Gastrocnemius medialis (tissue), 4 donors: ENCODE measurements around the gene DDX42. TPM values are rescaled to one million over a fixed set of nuclear protein-coding genes. Genes with fewer than 3 reads are reported as not detected.

Experiments
- ATAC-seq, 2 donors: fragments of 150-250 bp; one replicate each; pipeline ENCODE4 v1.9.1; 2016
- DNase-seq, 2 donors: peaks; one replicate each; pipeline ENCODE4 v3.0.0-alpha.2; 2019
- H3K27ac ChIP-seq, 4 donors: fragments of 200-600 bp; sonication (generic); 1 replicate in 1 of 4; 2 replicates in 3 of 4; pipeline ENCODE4 v1.5.1; 2016 to 2018; ENCODE audit warnings: mild to moderate bottlenecking in 2 of 4, moderate library complexity in 1 of 4
- H3K27me3 ChIP-seq, 3 donors: fragments of 200-600 bp; sonication (generic) in 2 of 3; 1 replicate in 1 of 3; 2 replicates in 2 of 3; pipeline versions ENCODE4 v1.5.1 to v1.6.0; 2016 to 2019; ENCODE audit warnings: mild to moderate bottlenecking in 1 of 3, moderate library complexity in 1 of 3
- H3K36me3 ChIP-seq, 2 donors: fragments of 200-600 bp; sonication (generic) in 1 of 2; one replicate each; pipeline ENCODE4 v1.5.1; 2017 to 2018
- H3K4me1 ChIP-seq, 2 donors: fragments of 200-600 bp; sonication (generic) in 1 of 2; one replicate each; pipeline ENCODE4 v1.5.1; 2016 to 2017; ENCODE audit warnings: mild to moderate bottlenecking in 2 of 2
- H3K4me3 ChIP-seq, 4 donors: fragments of 200-600 bp; sonication (generic) in 3 of 4; 1 replicate in 1 of 4; 2 replicates in 3 of 4; pipeline ENCODE4 v1.5.1; 2016 to 2019; ENCODE audit warnings: mild to moderate bottlenecking in 2 of 4
- H3K9me3 ChIP-seq, 3 donors: fragments of 200-600 bp; sonication (generic) in 2 of 3; 1 replicate in 1 of 3; 2 replicates in 2 of 3; pipeline ENCODE4 v1.5.1; 2016 to 2019
- POLR2A ChIP-seq, 2 donors: fragments of 450-650 bp; IDR thresholded peaks; one replicate each; pipeline ENCODE4 v1.6.1; 2017; ENCODE audit warnings: antibody characterized with exemption in 2 of 2, mild to moderate bottlenecking in 2 of 2, moderate library complexity in 2 of 2
- in situ Hi-C, 4 donors: fragments of 200-750 bp; cut with MboI; loops; one replicate each; pipeline versions ENCODE4 v1.15.0 to v1.8.0; 2017; ENCODE audit warnings: low sequenced_read_pairs in 4 of 4
- intact Hi-C: fragments of 100-400 bp; cut with DNase I; formaldehyde crosslinking; loops from one replicate; pipeline ENCODE4 v1.15.1; 2023; ENCODE audit warnings: low total_unique reads
- total RNA-seq, 4 donors: library from RNA; depleted of rRNA; stranded (reverse); fragments of >200 nt; gene quantifications; one replicate each; pipeline versions ENCODE4 v1.1.0 to v1.2.3, GENCODE V29; 2016
- TF ChIP-seq, protein P1 (sequence below), 5 experiments: fragments of 450-650 bp in 3 of 5; fragments of 200-600 bp in 2 of 5; sonication (generic) in 2 of 5; IDR thresholded peaks in 4 of 5; conservative IDR thresholded peaks in 1 of 5; 1 replicate in 4 of 5; 2 replicates in 1 of 5; pipeline ENCODE4 v1.5.1; 2016 to 2019; ENCODE audit warnings: antibody characterized with exemption in 5 of 5, mild to moderate bottlenecking in 3 of 5, moderate library complexity in 3 of 5

The DDX42 gene
- total RNA-seq, 4 donors from 2014 or later, result 35.9 to 71.6 (median 56.8) TPM

DNA sequence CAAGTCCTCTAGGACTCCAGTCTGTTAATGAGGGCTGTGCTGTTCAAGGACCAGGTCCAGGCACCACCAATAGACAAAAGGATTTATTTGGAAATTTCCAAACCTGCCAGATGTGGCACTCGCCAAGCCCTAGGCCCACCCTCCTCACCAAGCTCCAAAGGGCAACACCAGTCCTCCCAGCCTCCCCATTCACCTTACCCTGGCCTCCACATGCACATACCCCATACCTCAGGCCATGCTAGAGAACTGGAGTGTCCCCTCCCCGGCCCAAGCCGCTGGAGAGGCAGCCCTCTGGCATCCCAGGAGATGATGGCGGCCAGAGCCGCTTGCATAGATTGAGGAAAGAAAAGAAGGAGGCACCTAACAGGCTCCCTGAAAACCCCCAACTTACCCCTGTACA, 58.0 kb downstream of the DDX42 start:
- Histone ChIP-seq H3K4me3 (no peak overlapping the region), H3K27me3 (no peaks in the 10 kb centered on the region), H3K27ac (no peak overlapping the region), H3K36me3 (peaks cover 0 to 78% of the 10 kb centered on the region in 2 donors), H3K4me1 (peaks cover 36 to 45% of the 10 kb centered on the region in 2 donors), H3K9me3 (no peaks in the 10 kb centered on the region)
- no peak for TF ChIP-seq POLR2A (IDR thresholded peaks at IDR 0.05)
- TF ChIP-seq, protein P1, sequence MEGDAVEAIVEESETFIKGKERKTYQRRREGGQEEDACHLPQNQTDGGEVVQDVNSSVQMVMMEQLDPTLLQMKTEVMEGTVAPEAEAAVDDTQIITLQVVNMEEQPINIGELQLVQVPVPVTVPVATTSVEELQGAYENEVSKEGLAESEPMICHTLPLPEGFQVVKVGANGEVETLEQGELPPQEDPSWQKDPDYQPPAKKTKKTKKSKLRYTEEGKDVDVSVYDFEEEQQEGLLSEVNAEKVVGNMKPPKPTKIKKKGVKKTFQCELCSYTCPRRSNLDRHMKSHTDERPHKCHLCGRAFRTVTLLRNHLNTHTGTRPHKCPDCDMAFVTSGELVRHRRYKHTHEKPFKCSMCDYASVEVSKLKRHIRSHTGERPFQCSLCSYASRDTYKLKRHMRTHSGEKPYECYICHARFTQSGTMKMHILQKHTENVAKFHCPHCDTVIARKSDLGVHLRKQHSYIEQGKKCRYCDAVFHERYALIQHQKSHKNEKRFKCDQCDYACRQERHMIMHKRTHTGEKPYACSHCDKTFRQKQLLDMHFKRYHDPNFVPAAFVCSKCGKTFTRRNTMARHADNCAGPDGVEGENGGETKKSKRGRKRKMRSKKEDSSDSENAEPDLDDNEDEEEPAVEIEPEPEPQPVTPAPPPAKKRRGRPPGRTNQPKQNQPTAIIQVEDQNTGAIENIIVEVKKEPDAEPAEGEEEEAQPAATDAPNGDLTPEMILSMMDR (IDR thresholded peaks at IDR 0.05 in 4 of 5, conservative IDR thresholded peaks at IDR 0.05 in 1 of 5), result no peak
- ATAC-seq (no peak), DNase-seq (no peak)
- intact Hi-C loops, result no loop called here
- in situ Hi-C loops, result loop anchor here in 2 of 4 donors (25.0 kb wide), 2 partner anchors 395 to 680 kb away; partner anchors contain the start of genes CEP95 (in 1 of the 2), CYB561 (in 1 of the 2) and DDX5 (in 1 of the 2)

DNA sequence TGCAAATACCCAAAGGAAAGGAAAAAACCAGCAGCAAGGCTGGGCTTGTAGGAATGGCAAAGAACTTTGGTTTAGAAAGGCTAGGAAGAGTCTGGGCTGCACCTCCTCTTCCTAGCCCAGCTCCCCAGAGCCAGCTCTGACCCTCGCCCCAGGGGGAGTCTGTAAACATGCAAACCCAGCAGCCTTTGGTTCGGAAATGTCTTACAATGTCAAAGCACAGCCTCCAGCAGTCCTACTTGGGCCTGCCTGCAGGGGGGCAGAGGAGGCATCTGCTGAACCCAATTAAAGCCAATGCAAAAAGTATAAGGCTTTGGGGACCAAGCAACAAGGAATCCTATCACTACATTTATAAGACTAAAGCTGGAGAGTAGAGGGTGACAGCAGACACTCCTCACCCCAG, 58.5 kb downstream of the DDX42 start:
- no peak overlapping the region for H3K27ac ChIP-seq
- in situ Hi-C loops (loop anchor here in 2 of 4 donors (25.0 kb wide), 2 partner anchors 395 to 680 kb away; partner anchors contain the start of genes CEP95 (in 1 of the 2), CYB561 (in 1 of the 2) and DDX5 (in 1 of the 2)), intact Hi-C loops (no loop called here)
- no peaks in the 10 kb centered on the region for H3K27me3 ChIP-seq
- TF ChIP-seq, protein P1 (IDR thresholded peaks at IDR 0.05 in 4 of 5, conservative IDR thresholded peaks at IDR 0.05 in 1 of 5), result no peak
- TF ChIP-seq POLR2A (IDR thresholded peaks at IDR 0.05), result no peak
- peaks cover 0 to 79% of the 10 kb centered on the region in 2 donors for H3K36me3 ChIP-seq
- H3K4me3 ChIP-seq, result no peak overlapping the region
- peaks cover 41 to 49% of the 10 kb centered on the region in 2 donors for H3K4me1 ChIP-seq
- no peaks in the 10 kb centered on the region for H3K9me3 ChIP-seq
- DNase-seq (no peak), ATAC-seq (no peak)

DNA sequence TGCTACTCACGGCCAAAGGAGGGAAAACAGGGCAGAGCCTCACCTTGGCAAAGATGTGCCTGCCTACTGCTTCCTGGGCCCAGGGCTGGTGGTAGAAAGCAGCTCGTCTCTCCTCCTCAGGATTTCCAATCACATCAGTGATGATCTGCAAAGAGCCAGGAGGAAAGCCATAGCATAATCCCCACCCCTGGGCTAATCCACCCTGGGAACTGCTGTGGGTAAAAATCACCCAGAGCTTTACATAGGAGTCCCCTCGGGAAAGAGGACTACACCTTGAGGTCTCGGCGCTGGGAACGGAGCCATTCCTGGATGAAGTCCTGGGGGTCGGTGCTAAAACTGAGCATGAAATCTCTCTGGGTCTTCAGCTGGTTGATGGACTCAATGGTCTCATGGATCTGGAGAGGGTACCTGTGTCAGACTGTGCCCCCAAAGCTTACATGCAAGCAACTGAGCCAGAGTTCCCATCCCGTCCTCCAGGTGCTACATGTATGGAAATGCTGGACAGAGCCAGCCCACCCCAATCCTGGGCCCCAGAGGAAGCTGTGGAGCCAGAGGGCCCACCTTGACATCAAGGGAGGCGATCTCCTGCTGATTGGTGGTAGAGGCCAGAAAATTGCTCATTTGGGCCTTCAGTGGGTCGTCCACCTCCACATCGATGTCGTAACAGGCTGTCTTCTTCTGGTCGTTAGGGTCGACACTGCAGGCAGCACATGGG, 59.2 kb downstream of the DDX42 start:
- ATAC-seq, result no peak
- H3K4me1 ChIP-seq, result peaks cover 43 to 53% of the 10 kb centered on the region in 2 donors
- H3K36me3 ChIP-seq, result peaks cover 0 to 79% of the 10 kb centered on the region in 2 donors
- DNase-seq, result no peak
- in situ Hi-C loops (loop anchor here in 2 of 4 donors (25.0 kb wide), 2 partner anchors 396 to 679 kb away; partner anchors contain the start of genes CEP95 (in 1 of the 2), CYB561 (in 1 of the 2) and DDX5 (in 1 of the 2)), intact Hi-C loops (no loop called here)
- H3K27ac ChIP-seq, result peak overlapping the region in 3 of 4 donors; percentile 22 to 99 (median 47)
- H3K27me3 ChIP-seq, result no peaks in the 10 kb centered on the region
- TF ChIP-seq, protein P1 (IDR thresholded peaks at IDR 0.05 in 4 of 5, conservative IDR thresholded peaks at IDR 0.05 in 1 of 5), result no peak
- no peak for TF ChIP-seq POLR2A (IDR thresholded peaks at IDR 0.05)
- no peaks in the 10 kb centered on the region for H3K9me3 ChIP-seq
- H3K4me3 ChIP-seq, result no peak overlapping the region

DNA sequence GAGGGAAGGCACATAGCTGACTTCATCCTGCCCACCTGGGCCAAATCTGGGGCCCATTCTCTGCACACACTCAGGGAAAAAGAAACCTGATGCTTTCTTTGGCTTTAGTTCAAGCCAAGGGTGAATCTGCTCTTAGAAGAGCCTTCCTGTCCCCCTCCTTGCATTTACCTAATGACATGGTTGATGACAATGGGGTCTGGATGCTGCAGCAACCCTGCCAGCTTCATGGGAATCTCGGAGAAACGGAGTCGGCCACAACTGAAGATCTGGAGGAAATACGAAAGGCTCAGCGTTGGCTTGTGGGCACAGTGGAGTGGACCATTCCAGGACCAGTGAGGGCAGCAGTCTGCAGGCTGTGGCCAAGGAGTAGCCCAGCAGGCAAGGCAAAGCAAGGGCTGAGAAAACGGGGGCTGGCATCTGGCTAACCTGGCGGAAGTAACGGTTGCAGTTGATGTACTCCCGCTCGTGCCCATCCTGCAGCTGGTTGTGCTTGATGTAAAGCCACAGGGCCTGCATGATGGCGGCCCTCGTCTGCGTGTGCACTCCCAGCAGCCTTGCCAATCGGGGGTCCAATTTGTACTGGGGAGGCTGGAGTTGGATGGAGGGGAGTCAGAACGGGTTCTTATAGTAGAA, 59.9 kb downstream of the DDX42 start:
- DNase-seq (no peak), ATAC-seq (no peak)
- Histone ChIP-seq H3K27ac (peak overlapping the region in 3 of 4 donors; percentile 22 to 99 (median 47)), H3K4me1 (peaks cover 42 to 53% of the 10 kb centered on the region in 2 donors), H3K36me3 (peaks cover 0 to 79% of the 10 kb centered on the region in 2 donors), H3K27me3 (no peaks in the 10 kb centered on the region), H3K4me3 (no peak overlapping the region), H3K9me3 (no peaks in the 10 kb centered on the region)
- intact Hi-C loops (no loop called here), in situ Hi-C loops (loop anchor here in 2 of 4 donors (25.0 kb wide), 2 partner anchors 397 to 678 kb away; partner anchors contain the start of genes CEP95 (in 1 of the 2), CYB561 (in 1 of the 2) and DDX5 (in 1 of the 2))
- TF ChIP-seq POLR2A (IDR thresholded peaks at IDR 0.05), result no peak
- TF ChIP-seq, protein P1 (IDR thresholded peaks at IDR 0.05 in 4 of 5, conservative IDR thresholded peaks at IDR 0.05 in 1 of 5), result no peak
